IMR-90 (cell line): ENCODE data around the gene BLOC1S5.

Experiments used
- BHLHE40 ChIP-seq: fragments of 150-350 bp; IDR thresholded peaks from 2 replicates; pipeline ENCODE4 v1.6.1; 2016; ENCODE audit warnings: mild to moderate bottlenecking, low read depth, low read length
- CEBPB ChIP-seq: IDR thresholded peaks from 2 replicates; pipeline ENCODE4 v1.6.1; 2012; ENCODE audit warnings: low read depth, low read length, improper control_type of control experiment
- MAFK ChIP-seq: IDR thresholded peaks from 2 replicates; pipeline ENCODE4 v1.6.1; 2012; ENCODE audit warnings: low read depth, low read length, improper control_type of control experiment
- MXI1 ChIP-seq: IDR thresholded peaks from 2 replicates; pipeline ENCODE4 v1.6.1; 2012; ENCODE audit warnings: low read depth, mild to moderate bottlenecking, low read length, moderate library complexity, borderline replicate concordance
- NFE2L2 ChIP-seq: fragments of 150-350 bp; IDR thresholded peaks from 2 replicates; pipeline ENCODE4 v1.6.1; 2016; ENCODE audit warnings: low read depth, mild to moderate bottlenecking, low read length
- POLR2A ChIP-seq: IDR thresholded peaks from 2 replicates; pipeline ENCODE4 v1.6.1; 2012; ENCODE audit warnings: mild to moderate bottlenecking, low read depth, low read length
- RAD21 ChIP-seq: IDR thresholded peaks from 2 replicates; pipeline ENCODE4 v1.6.1; 2012; ENCODE audit warnings: low read length, improper control_type of control experiment
- RCOR1 ChIP-seq: IDR thresholded peaks from 2 replicates; pipeline ENCODE4 v1.6.1; 2012; ENCODE audit warnings: mild to moderate bottlenecking, low read length, improper control_type of control experiment; ENCODE audit not compliant: insufficient replicate concordance
- SMC3 ChIP-seq: fragments of 150-350 bp; IDR thresholded peaks from 2 replicates; pipeline ENCODE4 v1.6.1; 2016; ENCODE audit warnings: low read depth, mild to moderate bottlenecking, antibody characterized with exemption, low read length, moderate library complexity
- TF ChIP-seq, protein P1 (sequence below): conservative IDR thresholded peaks from 2 replicates; pipeline ENCODE4 v1.5.1; 2012; ENCODE audit warnings: mild to moderate bottlenecking, low read depth, low read length, improper control_type of control experiment
- TF ChIP-seq, protein P2 (sequence below): fragments of 150-350 bp; IDR thresholded peaks from 2 replicates; pipeline ENCODE4 v1.6.1; 2017; ENCODE audit warnings: mild to moderate bottlenecking, antibody characterized with exemption, low read length, low read depth
- TF ChIP-seq, protein P3 (sequence below): fragments of 150-350 bp; IDR thresholded peaks from 2 replicates; pipeline ENCODE4 v1.6.1; 2016; ENCODE audit warnings: low read depth, mild to moderate bottlenecking, low read length, moderate library complexity, borderline replicate concordance

DNA sequence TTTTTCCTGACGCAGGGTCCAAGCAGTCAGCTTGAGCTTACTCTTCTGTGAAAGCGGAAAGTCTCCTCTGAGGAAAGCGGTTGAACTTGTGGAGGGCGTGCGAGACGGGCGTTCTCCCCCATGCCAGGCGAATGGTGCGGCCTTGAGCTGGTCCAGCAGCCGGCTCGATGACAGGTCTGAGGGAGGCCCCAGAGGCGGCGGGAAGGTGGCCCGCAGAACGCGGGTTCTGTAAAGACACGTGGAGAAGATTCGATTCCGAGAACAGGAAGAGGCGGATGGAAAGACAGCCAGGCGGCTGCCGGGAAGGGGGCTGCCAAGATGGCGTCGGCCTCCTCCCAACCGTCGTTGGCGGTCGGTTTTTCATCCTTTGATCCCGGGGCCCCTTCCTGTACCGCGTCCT, 78.0 kb downstream of the BLOC1S5 start:
- TF ChIP-seq MAFK (no peak), SMC3 (no peak), RAD21 (no peak), POLR2A (no peak), MXI1 (no peak), RCOR1 (no peak), NFE2L2 (no peak), CEBPB (no peak), BHLHE40 (no peak)
- TF ChIP-seq, protein P1, sequence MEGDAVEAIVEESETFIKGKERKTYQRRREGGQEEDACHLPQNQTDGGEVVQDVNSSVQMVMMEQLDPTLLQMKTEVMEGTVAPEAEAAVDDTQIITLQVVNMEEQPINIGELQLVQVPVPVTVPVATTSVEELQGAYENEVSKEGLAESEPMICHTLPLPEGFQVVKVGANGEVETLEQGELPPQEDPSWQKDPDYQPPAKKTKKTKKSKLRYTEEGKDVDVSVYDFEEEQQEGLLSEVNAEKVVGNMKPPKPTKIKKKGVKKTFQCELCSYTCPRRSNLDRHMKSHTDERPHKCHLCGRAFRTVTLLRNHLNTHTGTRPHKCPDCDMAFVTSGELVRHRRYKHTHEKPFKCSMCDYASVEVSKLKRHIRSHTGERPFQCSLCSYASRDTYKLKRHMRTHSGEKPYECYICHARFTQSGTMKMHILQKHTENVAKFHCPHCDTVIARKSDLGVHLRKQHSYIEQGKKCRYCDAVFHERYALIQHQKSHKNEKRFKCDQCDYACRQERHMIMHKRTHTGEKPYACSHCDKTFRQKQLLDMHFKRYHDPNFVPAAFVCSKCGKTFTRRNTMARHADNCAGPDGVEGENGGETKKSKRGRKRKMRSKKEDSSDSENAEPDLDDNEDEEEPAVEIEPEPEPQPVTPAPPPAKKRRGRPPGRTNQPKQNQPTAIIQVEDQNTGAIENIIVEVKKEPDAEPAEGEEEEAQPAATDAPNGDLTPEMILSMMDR = no peak
- TF ChIP-seq, protein P2, sequence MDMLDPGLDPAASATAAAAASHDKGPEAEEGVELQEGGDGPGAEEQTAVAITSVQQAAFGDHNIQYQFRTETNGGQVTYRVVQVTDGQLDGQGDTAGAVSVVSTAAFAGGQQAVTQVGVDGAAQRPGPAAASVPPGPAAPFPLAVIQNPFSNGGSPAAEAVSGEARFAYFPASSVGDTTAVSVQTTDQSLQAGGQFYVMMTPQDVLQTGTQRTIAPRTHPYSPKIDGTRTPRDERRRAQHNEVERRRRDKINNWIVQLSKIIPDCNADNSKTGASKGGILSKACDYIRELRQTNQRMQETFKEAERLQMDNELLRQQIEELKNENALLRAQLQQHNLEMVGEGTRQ = no peak
- TF ChIP-seq, protein P3, sequence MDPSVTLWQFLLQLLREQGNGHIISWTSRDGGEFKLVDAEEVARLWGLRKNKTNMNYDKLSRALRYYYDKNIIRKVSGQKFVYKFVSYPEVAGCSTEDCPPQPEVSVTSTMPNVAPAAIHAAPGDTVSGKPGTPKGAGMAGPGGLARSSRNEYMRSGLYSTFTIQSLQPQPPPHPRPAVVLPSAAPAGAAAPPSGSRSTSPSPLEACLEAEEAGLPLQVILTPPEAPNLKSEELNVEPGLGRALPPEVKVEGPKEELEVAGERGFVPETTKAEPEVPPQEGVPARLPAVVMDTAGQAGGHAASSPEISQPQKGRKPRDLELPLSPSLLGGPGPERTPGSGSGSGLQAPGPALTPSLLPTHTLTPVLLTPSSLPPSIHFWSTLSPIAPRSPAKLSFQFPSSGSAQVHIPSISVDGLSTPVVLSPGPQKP = no peak
